Measurements from ENCODE around the gene CHRND.

CHRND gene

DNA sequence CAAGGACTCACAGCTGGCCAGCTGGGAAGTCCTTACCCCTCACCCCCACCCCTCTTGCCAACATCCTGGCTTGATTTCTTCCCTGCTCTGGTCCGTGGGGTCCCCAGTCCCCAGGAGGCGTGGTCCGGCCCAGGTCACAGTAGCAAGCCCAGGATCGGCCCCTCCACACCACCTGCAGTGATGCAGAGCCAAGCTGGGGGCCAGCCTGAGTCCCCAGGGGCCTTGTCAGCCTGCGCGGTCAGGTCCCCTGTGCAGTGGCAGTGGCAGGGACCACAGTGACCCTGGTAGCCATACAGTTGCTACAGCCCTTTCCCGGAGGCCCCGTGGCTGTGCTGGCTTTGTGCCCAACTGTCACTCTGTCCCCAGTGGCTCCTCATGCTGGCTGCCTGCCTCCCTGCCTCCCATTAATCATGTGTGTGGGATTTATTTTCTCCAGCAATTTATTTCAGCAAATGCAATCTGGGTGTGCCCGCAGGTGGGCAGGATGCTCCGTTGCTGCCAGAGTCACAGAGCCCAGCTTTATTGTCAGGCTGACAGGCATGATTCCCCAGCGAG lies 14.5 kb upstream of the CHRND start:
- H3K79me1 ChIP-seq (ENCODE audit: low read depth, low read length), result peaks cover 3% of the 10 kb centered on the region
- H3K27me3 ChIP-seq (ENCODE audit: control insufficient read depth in 3 of 3, insufficient read depth in 3 of 3, low read depth in 1 of 3, low read length in 3 of 3), result peaks cover 0 to 74% (median 0%) of the 10 kb centered on the region in 3 experiments
- H3K27ac ChIP-seq (replicated peaks; ENCODE audit: low read length), result no peak overlapping the region
- no peaks in the 10 kb centered on the region for H3K36me3 ChIP-seq (replicated peaks in 1 of 2; ENCODE audit: control insufficient read depth in 2 of 2, insufficient read depth in 2 of 2, low read length in 2 of 2)
- no peak overlapping the region for H3K9ac ChIP-seq (ENCODE audit: low read depth, low read length, poor library complexity)
- H3K9me3 ChIP-seq (replicated peaks in 1 of 2; ENCODE audit: control insufficient read depth in 2 of 2, insufficient read depth in 1 of 2, low read depth in 1 of 2, low read length in 2 of 2), result no peaks in the 10 kb centered on the region
- no peak overlapping the region for H3K4me3 ChIP-seq (ENCODE audit: low read length in 2 of 2)
- peak overlapping the region; percentile 87 for H2BK12ac ChIP-seq (ENCODE audit: low read length)
- peak overlapping the region; percentile 75 for H3K14ac ChIP-seq (ENCODE audit: low read length)
- WGBS, 2 donors (ENCODE audit: extremely low coverage in 2 of 2, insufficient read length in 2 of 2, insufficient replicate concordance in 1 of 2), result no CpG with 5 or more reads among the region's 11 CpGs
- H2AK5ac ChIP-seq (ENCODE audit: low read depth, low read length), result peak overlapping the region; percentile 86
- no peak overlapping the region for H2BK15ac ChIP-seq (ENCODE audit: low read length)
- DNase-seq (ENCODE audit: low spot score), result no peak
- H3K4me1 ChIP-seq (ENCODE audit: control insufficient read depth in 2 of 2, insufficient read depth in 1 of 2, low read depth in 1 of 2, low read length in 2 of 2), result peaks cover 4 to 5% of the 10 kb centered on the region in 2 donors
- H3K18ac ChIP-seq (ENCODE audit: low read length), result peak overlapping the region; percentile 49
- no peak overlapping the region for H3K4ac ChIP-seq (ENCODE audit: low read length)
- H2BK120ac ChIP-seq (ENCODE audit: low read depth, low read length), result no peak overlapping the region
- H2AFZ ChIP-seq (ENCODE audit: low read length), result no peak overlapping the region
- H2BK5ac ChIP-seq (ENCODE audit: low read length), result peak overlapping the region; percentile 54
- no peak overlapping the region for H4K8ac ChIP-seq (ENCODE audit: low read depth, low read length)
- peak overlapping the region; percentile 23 for H3K23ac ChIP-seq (ENCODE audit: low read depth, low read length, poor library complexity)
- H3K4me2 ChIP-seq (ENCODE audit: insufficient read depth, low read length, poor library complexity, severe bottlenecking), result no peak overlapping the region
- no peak overlapping the region for H4K91ac ChIP-seq (ENCODE audit: low read depth, low read length, poor library complexity)

DNA sequence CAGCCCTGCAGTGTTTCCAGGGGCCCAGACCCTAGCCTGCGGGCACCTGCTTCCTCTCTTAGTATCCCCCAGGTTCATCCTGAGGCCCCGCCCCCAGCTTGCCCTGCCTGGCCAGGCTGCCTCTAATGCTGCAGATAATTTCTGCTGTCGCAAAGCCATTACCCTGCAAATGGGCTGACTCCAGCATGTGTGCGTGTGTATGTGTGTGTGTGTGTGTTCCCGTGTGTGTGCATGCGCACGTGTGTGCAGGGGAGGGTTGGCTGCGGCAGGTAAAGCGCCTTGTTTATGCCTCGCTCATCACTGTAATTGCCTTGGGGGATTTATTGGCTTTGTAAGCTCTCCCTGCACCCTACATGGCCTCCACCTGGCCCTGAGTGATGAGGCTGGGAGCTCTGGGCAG lies 13.4 kb upstream of the CHRND start:
- peak overlapping the region; percentile 65 for H2AK5ac ChIP-seq (ENCODE audit: low read depth, low read length)
- no peak overlapping the region for H2BK15ac ChIP-seq (ENCODE audit: low read length)
- no peak overlapping the region for H3K14ac ChIP-seq (ENCODE audit: low read length)
- no peak for DNase-seq (ENCODE audit: low spot score)
- no CpG with 5 or more reads among the region's 10 CpGs for WGBS, 2 donors (ENCODE audit: extremely low coverage in 2 of 2, insufficient read length in 2 of 2, insufficient replicate concordance in 1 of 2)
- H4K8ac ChIP-seq (ENCODE audit: low read depth, low read length), result no peak overlapping the region
- no peaks in the 10 kb centered on the region for H3K36me3 ChIP-seq (replicated peaks in 1 of 2; ENCODE audit: control insufficient read depth in 2 of 2, insufficient read depth in 2 of 2, low read length in 2 of 2)
- peaks cover 0 to 71% (median 0%) of the 10 kb centered on the region in 3 experiments for H3K27me3 ChIP-seq (ENCODE audit: control insufficient read depth in 3 of 3, insufficient read depth in 3 of 3, low read depth in 1 of 3, low read length in 3 of 3)
- no peak overlapping the region for H3K4me3 ChIP-seq (ENCODE audit: low read length in 2 of 2)
- no peak overlapping the region for H3K4me2 ChIP-seq (ENCODE audit: insufficient read depth, low read length, poor library complexity, severe bottlenecking)
- no peaks in the 10 kb centered on the region for H3K4me1 ChIP-seq (ENCODE audit: control insufficient read depth in 2 of 2, insufficient read depth in 1 of 2, low read depth in 1 of 2, low read length in 2 of 2)
- H2AFZ ChIP-seq (ENCODE audit: low read length), result no peak overlapping the region
- H3K9me3 ChIP-seq (replicated peaks in 1 of 2; ENCODE audit: control insufficient read depth in 2 of 2, insufficient read depth in 1 of 2, low read depth in 1 of 2, low read length in 2 of 2), result no peaks in the 10 kb centered on the region
- H3K9ac ChIP-seq (ENCODE audit: low read depth, low read length, poor library complexity), result no peak overlapping the region
- H2BK12ac ChIP-seq (ENCODE audit: low read length), result peak overlapping the region; percentile 49
- no peak overlapping the region for H2BK120ac ChIP-seq (ENCODE audit: low read depth, low read length)
- no peak overlapping the region for H3K27ac ChIP-seq (replicated peaks; ENCODE audit: low read length)
- H3K23ac ChIP-seq (ENCODE audit: low read depth, low read length, poor library complexity), result peak overlapping the region; percentile 4
- H3K79me1 ChIP-seq (ENCODE audit: low read depth, low read length), result peaks cover 3% of the 10 kb centered on the region
- H3K18ac ChIP-seq (ENCODE audit: low read length), result peak overlapping the region; percentile 51
- H4K91ac ChIP-seq (ENCODE audit: low read depth, low read length, poor library complexity), result no peak overlapping the region
- H2BK5ac ChIP-seq (ENCODE audit: low read length), result peak overlapping the region; percentile 39
- no peak overlapping the region for H3K4ac ChIP-seq (ENCODE audit: low read length)

DNA sequence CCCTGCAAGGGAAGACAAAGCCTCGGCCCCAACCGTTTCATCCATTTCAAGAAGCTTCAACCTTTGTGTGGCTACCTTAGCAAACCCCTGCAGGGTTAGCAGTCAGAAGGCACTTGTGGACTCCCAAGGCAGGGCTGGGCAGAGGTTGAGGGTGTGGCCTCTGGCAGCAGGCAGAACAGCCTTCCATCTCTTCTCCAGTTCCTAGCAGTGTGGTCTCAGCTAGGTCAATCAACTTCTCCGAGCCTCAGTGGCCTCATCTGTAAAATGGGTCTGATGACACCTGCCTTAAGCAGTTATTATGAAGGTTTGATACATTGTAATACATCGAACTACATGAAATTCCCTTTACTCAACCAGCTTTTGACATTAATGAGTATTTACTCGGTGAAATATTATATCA lies 12.6 kb upstream of the CHRND start:
- Histone ChIP-seq H2BK5ac (ENCODE audit: low read length) (peak overlapping the region; percentile 39), H2BK120ac (ENCODE audit: low read depth, low read length) (no peak overlapping the region), H3K4me3 (ENCODE audit: low read length in 2 of 2) (no peak overlapping the region), H3K4me2 (ENCODE audit: insufficient read depth, low read length, poor library complexity, severe bottlenecking) (no peak overlapping the region), H3K79me1 (ENCODE audit: low read depth, low read length) (peaks cover 3% of the 10 kb centered on the region), H2AK5ac (ENCODE audit: low read depth, low read length) (no peak overlapping the region), H3K27me3 (ENCODE audit: control insufficient read depth in 3 of 3, insufficient read depth in 3 of 3, low read depth in 1 of 3, low read length in 3 of 3) (peaks cover 0 to 71% (median 0%) of the 10 kb centered on the region in 3 experiments), H2BK15ac (ENCODE audit: low read length) (no peak overlapping the region), H3K4ac (ENCODE audit: low read length) (no peak overlapping the region), H3K14ac (ENCODE audit: low read length) (no peak overlapping the region), H3K4me1 (ENCODE audit: control insufficient read depth in 2 of 2, insufficient read depth in 1 of 2, low read depth in 1 of 2, low read length in 2 of 2) (no peaks in the 10 kb centered on the region), H3K18ac (ENCODE audit: low read length) (no peak overlapping the region), H2BK12ac (ENCODE audit: low read length) (no peak overlapping the region), H4K91ac (ENCODE audit: low read depth, low read length, poor library complexity) (no peak overlapping the region), H3K9ac (ENCODE audit: low read depth, low read length, poor library complexity) (no peak overlapping the region), H3K23ac (ENCODE audit: low read depth, low read length, poor library complexity) (no peak overlapping the region), H4K8ac (ENCODE audit: low read depth, low read length) (no peak overlapping the region), H2AFZ (ENCODE audit: low read length) (no peak overlapping the region), H3K36me3 (replicated peaks in 1 of 2; ENCODE audit: control insufficient read depth in 2 of 2, insufficient read depth in 2 of 2, low read length in 2 of 2) (no peaks in the 10 kb centered on the region), H3K9me3 (replicated peaks in 1 of 2; ENCODE audit: control insufficient read depth in 2 of 2, insufficient read depth in 1 of 2, low read depth in 1 of 2, low read length in 2 of 2) (no peaks in the 10 kb centered on the region), H3K27ac (replicated peaks; ENCODE audit: low read length) (no peak overlapping the region)
- no peak for DNase-seq (ENCODE audit: low spot score)
- WGBS, 2 donors (ENCODE audit: extremely low coverage in 2 of 2, insufficient read length in 2 of 2, insufficient replicate concordance in 1 of 2), result no CpG with 5 or more reads among the region's 5 CpGs

DNA sequence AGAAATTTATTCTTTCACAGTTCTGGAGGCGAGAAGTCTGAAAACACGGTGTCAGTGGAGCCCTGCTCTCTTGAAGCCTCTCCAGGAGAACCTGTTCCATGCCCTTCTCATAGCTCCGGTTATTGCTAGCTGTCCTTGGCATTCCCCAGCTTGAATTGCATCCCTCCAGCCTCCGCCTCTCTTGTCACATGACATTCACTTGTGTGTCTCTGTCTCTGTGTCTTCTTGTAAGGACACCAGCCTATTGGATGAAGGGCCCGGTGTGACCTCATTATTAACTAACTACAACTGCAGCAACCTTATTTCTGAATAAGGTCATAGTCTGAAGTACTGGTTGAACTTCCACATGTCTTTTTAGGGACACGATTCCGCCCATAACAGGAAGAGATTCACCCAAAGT lies 10.3 kb upstream of the CHRND start:
- peaks cover 0 to 82% (median under 1%) of the 10 kb centered on the region in 3 experiments for H3K27me3 ChIP-seq (ENCODE audit: control insufficient read depth in 3 of 3, insufficient read depth in 3 of 3, low read depth in 1 of 3, low read length in 3 of 3)
- no peak overlapping the region for H3K18ac ChIP-seq (ENCODE audit: low read length)
- no peak overlapping the region for H3K4ac ChIP-seq (ENCODE audit: low read length)
- no peak overlapping the region for H3K4me3 ChIP-seq (ENCODE audit: low read length in 2 of 2)
- no peak overlapping the region for H2BK15ac ChIP-seq (ENCODE audit: low read length)
- no peak overlapping the region for H2AFZ ChIP-seq (ENCODE audit: low read length)
- H3K14ac ChIP-seq (ENCODE audit: low read length), result no peak overlapping the region
- H3K36me3 ChIP-seq (replicated peaks in 1 of 2; ENCODE audit: control insufficient read depth in 2 of 2, insufficient read depth in 2 of 2, low read length in 2 of 2), result no peaks in the 10 kb centered on the region
- no peak overlapping the region for H3K4me2 ChIP-seq (ENCODE audit: insufficient read depth, low read length, poor library complexity, severe bottlenecking)
- H3K79me1 ChIP-seq (ENCODE audit: low read depth, low read length), result peaks cover 3% of the 10 kb centered on the region
- no peak overlapping the region for H2AK5ac ChIP-seq (ENCODE audit: low read depth, low read length)
- no peak overlapping the region for H2BK12ac ChIP-seq (ENCODE audit: low read length)
- no peaks in the 10 kb centered on the region for H3K9me3 ChIP-seq (replicated peaks in 1 of 2; ENCODE audit: control insufficient read depth in 2 of 2, insufficient read depth in 1 of 2, low read depth in 1 of 2, low read length in 2 of 2)
- no peak overlapping the region for H2BK120ac ChIP-seq (ENCODE audit: low read depth, low read length)
- no peak overlapping the region for H3K9ac ChIP-seq (ENCODE audit: low read depth, low read length, poor library complexity)
- no peak overlapping the region for H3K27ac ChIP-seq (replicated peaks; ENCODE audit: low read length)
- no peak overlapping the region for H3K23ac ChIP-seq (ENCODE audit: low read depth, low read length, poor library complexity)
- DNase-seq (ENCODE audit: low spot score), result no peak
- H4K8ac ChIP-seq (ENCODE audit: low read depth, low read length), result no peak overlapping the region
- H2BK5ac ChIP-seq (ENCODE audit: low read length), result no peak overlapping the region
- H4K91ac ChIP-seq (ENCODE audit: low read depth, low read length, poor library complexity), result no peak overlapping the region
- WGBS, 2 donors (ENCODE audit: extremely low coverage in 2 of 2, insufficient read length in 2 of 2, insufficient replicate concordance in 1 of 2), result no CpG with 5 or more reads among the region's 7 CpGs
- H3K4me1 ChIP-seq (ENCODE audit: control insufficient read depth in 2 of 2, insufficient read depth in 1 of 2, low read depth in 1 of 2, low read length in 2 of 2), result peaks cover 0 to 3% of the 10 kb centered on the region in 2 donors

Measured in neuronal stem cell (in vitro differentiated cells).